Fibroblast of peridontal ligament (primary cell): ENCODE measurements around the gene PPM1L.
"Not testable (repeated sequence)": the region's sequence is repeated elsewhere in the genome, so short reads cannot be mapped to it uniquely, and the experiment has no call there.

Experiments
- DNase-seq: peaks from one replicate; pipeline ENCODE4 v3.0.0-alpha.2; 2010; ENCODE audit errors: extremely low read depth

Gene PPM1L

DNA sequence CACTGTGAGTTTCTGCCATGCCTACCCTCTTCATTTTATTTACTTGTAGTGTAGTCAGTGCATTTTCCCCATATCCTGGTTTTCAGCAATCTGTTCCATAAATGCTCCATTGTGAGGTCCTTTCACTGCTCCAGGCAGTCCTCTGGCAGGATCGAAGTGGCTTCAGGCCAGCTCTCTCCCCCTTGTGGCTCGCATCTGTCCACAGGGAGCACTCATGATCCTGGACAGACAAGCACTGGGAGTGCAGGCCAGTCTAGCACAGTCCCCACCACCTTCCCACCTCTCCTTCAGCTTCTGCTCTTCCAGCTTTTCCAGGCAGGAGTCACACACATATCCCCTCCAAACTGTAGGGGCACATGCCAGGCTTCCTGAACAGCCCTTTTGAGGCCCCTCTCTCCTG is 173.6 kb downstream of the PPM1L start:
- DNase-seq, result no peak

DNA sequence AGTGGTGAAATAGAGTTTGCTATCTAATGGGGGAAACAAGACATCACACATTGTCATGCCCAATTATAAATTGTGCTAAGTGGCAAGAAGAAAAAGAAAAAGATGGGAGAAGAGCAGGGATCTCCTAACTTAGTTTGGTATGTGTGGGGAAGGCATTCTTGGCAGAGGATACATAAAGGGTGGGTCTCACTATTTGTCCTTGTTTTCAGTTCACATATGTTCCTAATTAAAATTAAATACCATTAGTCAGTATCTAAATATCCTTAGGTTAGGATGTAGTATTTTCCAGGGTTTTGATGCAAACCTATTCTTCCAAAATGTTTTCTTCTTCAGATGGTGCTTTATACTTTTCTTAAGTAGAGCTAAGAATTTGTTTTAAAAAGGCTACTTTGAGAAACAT is 175.4 kb downstream of the PPM1L start:
- DNase-seq, result peak; percentile 29

- DNase-seq, result no peak
Measured at GRCh38 chr3:160935413-160936095, 179.5 kb downstream of the PPM1L start.

DNA sequence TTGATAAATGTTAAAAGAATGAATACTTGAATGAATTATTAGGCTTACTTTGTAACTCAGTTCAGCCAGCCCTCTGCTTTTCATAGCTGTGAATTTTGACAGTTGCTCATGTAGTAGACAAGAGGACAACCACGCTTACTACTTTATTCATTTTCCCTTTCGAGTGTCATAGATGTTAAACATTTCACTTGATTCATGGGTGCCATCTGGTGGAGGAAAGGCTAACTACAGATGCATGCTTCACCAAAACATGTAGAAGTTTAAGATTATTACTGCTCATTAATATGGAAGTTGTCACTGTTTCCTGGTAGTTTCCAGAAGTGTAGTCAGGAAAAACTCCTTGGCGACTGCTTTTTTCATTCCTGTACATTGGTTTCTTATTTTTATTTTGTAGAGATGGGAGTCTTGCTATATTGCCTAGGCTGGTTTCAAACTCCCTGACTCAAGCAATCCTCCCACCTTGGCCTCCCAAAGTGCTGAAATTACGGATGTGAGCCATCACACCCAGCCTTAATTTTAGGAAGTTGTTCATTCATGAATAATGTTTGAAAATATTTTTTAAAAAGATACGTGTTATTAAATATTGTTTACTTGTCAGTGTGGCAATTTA is 186.0 kb downstream of the PPM1L start:
- peak; percentile 86 for DNase-seq

DNA sequence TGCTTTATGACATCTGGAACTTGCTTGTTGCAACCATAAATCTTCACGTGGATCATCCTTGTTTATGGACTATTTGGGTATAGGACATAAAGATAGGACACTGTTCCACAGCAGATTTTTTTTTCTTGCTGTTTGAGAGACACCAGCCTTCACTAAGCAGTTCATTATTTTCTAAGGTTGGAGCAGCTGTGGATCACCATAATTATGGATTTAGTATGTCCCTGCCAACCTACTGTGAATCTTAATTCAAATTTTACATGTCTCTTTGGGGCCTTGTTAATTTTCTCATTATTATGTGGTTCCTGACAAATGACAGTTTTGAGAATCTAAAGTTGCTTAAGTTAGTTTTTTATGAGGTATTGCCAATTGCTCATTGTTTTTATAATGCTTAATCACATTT is 188.0 kb downstream of the PPM1L start:
- DNase-seq, result no peak

DNA sequence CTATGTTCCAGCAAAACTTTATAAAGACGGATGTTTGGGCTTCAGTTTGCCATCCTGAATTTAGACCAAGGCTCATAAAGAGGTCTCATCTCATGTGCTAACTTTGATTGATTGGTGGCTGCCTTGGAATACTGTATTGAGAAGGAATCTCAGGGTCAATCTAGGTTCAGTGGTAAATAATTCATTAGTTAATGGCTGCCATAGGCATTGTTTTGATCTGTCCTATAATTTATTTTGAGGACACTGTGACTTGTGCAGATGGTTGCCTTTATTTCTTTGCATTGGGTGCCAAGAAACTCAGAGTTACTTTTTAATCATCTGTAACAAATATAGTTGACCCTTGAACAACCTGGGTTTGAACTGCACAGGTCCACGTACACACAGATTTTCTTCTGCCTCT is 189.3 kb downstream of the PPM1L start:
- no peak for DNase-seq

- DNase-seq, result no peak
Measured at GRCh38 chr3:160948273-160948672, 192.2 kb downstream of the PPM1L start.

DNA sequence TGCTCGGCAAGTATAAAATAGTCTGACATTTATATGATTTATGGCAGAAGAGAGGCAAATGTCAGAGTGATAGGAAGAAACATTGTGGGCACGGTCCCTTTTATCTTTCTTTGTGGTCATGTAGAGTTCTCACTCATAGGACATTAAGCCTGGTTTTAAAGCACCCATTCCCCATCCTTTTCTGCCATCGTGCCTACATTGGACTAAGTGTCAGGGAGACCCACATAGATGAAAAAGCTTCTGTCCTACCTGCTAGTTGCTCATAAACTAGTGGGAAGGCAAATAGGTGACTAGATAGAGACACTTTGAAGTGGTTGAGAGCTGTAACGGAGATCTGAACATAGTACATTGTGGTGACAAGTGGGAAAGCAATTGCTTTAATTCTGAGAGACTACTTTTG is 193.4 kb downstream of the PPM1L start:
- no peak for DNase-seq

DNA sequence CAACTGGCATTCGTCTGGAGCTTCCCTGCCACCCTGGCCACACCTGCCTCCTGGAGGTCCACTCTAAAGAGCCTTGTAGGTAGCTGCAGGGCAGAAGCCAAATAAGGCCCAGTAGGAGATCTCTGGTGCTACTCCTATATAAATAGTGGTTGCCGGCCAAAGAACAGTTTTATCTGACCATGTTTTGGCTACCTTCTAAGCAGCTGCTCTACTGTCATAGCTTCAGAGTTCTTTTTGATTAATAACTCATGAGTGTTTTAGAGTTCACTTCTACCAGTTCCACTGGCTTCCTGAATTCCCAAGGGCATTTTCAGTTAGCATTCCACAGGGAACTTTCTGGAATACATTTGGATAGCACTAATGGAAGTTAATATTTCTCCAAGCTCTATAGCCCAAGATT is 194.5 kb downstream of the PPM1L start:
- DNase-seq, result no peak

DNA sequence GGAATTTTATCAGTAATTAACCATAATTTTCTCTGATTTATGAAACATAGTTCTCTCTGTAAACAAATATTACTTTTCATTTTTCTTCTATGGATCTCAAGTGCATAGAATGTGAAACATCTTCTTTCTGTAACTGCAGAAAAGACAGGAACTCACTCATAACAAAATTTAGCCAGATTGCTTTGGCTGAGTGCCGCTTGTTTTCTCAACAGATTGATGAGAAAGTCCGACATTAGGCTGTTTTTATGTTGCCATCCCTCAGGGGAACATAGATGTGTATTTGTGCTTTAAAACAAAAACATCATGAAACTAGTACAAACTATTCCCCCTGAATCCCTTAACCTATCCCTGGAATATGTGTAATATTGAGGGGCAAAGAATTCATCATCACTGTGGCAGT is 194.9 kb downstream of the PPM1L start:
- no peak for DNase-seq

DNA sequence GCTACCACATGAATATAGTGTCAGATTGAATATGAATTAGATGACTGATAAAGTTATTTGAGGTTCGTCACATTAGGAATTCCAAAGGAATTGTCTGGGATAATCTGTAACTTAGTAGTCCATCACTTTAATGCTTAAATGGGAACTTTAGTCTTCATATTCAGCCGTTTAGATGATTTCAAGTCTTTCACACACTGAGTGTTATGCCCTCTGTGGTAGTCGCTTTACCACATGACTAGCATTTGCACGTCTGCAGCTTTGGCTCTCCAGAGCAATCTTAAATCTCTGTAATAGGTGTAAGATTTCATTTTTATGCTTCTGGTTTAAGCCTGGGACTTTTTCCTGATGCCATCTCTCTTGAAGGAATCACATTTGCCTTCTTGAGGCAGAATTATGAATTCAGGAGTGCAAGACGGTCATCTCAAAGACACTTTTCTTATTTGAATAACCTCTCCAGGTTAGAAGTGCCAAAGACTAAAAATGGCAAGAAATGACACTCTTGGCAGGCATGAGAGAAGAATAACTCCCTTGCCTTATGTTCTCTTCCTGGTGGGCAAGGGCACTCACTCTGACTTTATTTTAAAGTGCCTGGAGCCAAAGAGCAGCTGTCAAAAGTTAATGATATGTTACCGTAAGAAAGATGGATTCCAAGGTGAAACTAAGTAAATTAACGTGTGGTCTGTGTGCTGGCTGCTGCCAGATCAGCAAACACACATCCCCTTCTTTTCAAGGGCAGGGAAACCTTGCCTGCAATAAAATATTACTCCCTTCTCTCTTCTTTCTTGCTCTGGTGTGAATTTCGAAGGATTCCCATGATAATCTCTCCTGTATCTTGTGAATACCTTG is 195.8 kb downstream of the PPM1L start:
- no peak for DNase-seq

GRCh38 chr3:160953686-160954085 is 197.7 kb downstream of the PPM1L start:
- DNase-seq, result no peak

- DNase-seq, result peak; percentile 51
Measured at GRCh38 chr3:160956785-160957184, 200.8 kb downstream of the PPM1L start.

- no peak for DNase-seq
Measured at GRCh38 chr3:160960568-160960967, 204.5 kb downstream of the PPM1L start.

DNA sequence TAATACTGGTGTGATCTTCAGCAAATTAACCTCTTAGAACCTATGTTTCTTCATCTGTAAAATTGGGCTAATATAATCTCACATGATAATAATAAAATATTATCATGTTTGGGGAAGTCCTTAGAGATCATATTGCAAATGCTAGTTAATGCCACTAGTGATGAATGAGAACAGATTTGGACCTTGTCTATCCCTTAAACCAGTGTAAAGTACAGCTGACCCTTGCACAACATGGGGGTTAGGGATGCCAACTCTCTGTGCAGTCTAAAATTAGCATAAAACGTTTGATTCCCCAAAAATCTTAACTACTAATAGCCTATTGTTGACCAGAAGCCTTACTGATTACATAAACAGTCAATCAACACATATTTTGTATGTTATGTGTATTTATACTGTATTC is 207.9 kb downstream of the PPM1L start:
- no peak for DNase-seq

DNA sequence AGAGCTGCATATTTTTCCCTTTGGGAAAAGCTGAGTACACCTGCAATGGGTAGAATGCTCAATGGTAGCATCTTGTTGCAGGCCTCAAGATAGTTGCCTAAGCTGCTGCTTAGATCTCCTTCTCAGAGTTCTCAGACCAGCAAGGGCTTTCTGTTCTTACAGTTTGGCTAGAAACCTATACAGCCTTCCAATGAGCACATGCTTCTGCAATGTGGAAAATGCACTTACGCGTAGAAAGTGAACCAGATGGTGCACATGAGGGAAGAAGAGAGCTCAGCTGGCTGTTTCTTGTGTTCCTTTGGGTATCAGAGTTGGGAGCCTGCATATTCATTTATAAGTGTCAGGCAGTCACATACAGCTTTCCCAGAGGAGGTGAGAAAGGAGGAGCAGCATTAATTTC is 212.7 kb downstream of the PPM1L start:
- peak; percentile 20 for DNase-seq

GRCh38 chr3:160973067-160973809 is 217.2 kb downstream of the PPM1L start:
- no peak for DNase-seq

DNA sequence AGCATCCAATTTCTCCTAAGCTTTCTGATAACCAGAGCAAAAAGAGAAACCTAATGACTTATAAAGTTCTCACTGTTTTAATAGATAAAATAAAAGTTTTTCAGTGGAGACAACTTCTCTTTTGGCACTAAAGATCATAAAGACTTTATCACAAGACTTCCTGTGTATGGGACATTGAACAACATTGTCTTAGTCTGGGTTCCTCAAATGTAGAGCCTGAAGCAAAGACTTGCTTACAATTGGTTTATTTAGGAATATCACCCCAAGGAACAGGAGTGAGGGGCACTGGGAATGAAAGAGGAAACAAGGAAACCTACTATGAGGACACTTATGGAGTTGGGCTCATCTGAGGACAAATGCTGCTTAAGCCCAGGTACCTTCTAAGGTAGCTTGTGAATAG is 221.7 kb downstream of the PPM1L start:
- DNase-seq, result no peak

- no peak for DNase-seq
Measured at GRCh38 chr3:160980740-160981139, 224.7 kb downstream of the PPM1L start.

- DNase-seq, result peak; percentile 2
Measured at GRCh38 chr3:160981217-160981938, 225.3 kb downstream of the PPM1L start.

DNA sequence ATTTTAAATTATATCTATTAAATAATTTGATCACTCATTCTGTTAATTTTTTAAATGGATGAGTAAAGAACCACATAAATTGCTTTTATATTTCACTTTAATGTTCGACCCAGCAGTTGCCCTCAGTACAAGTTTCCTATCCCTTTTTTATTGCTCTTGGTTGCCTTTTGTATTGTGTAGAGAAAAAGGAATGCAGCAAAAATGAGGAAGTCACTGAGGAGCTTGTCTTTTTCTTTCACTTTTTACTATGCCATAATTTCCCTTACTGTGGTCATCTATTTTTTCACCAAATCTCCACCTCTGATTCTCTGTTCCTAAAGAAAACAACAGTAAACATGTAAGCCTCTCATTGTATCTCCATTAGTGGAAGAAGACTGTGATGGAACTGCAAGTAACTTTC is 226.5 kb downstream of the PPM1L start:
- DNase-seq, result peak; percentile 3

DNA sequence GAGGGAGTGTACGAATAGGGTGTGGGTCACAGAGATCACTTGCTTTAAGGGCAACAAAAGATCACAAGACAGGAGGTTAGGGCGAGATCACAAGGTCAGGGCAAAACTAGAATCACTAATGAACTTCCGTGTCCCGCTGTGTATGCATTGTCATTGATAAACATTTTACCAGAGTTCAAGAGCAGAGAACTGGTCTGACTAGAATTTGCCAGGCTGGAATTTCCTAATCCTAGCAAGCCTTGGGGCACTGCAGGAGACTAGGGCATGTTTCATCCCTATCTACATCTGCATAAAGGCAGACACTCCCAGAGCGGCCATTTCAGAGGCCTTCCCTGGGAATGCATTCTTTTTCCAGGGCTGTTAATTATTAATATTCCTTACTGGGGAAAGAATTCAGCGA is 227.9 kb downstream of the PPM1L start:
- not testable (repeated sequence) for DNase-seq
